Neutrophil (primary cell): Measurements from ENCODE around the gene HOXD3.

Source experiments
- H3K27ac ChIP-seq: fragments of 200-600 bp; sonication (generic); 2 replicates; pipeline ENCODE4 v1.5.1; 2016; ENCODE audit warnings: mild to moderate bottlenecking, moderate library complexity
- H3K27me3 ChIP-seq: fragments of 200-600 bp; sonication (generic); 2 replicates; pipeline ENCODE4 v1.6.0; 2016; ENCODE audit warnings: mild to moderate bottlenecking
- H3K36me3 ChIP-seq: fragments of 200-600 bp; sonication (generic); 2 replicates; pipeline ENCODE4 v1.5.1; 2017
- H3K4me1 ChIP-seq, 2 experiments: fragments of 200-600 bp in 1 of 2; sonication (generic) in 1 of 2; 1 replicate in 1 of 2; 2 replicates in 1 of 2; pipeline versions ENCODE4 v1.5.1 to v1.6.1; 2013 to 2016; ENCODE audit warnings: low read depth in 1 of 2, low read length in 1 of 2, mild to moderate bottlenecking in 1 of 2, moderate library complexity in 1 of 2; ENCODE audit not compliant: control insufficient read depth in 1 of 2, insufficient read depth in 1 of 2
- H3K4me3 ChIP-seq, 2 experiments: fragments of 200-600 bp in 1 of 2; sonication (generic) in 1 of 2; 1 replicate in 1 of 2; 2 replicates in 1 of 2; pipeline ENCODE4 v1.5.1; 2013 to 2016; ENCODE audit warnings: low read depth in 1 of 2, low read length in 1 of 2, mild to moderate bottlenecking in 1 of 2, moderate library complexity in 1 of 2
- H3K9me3 ChIP-seq: fragments of 200-600 bp; sonication (generic); 2 replicates; pipeline ENCODE4 v1.5.1; 2016
- TF ChIP-seq, protein P1 (sequence below): fragments of 200-600 bp; sonication (generic); IDR thresholded peaks from 2 replicates; pipeline ENCODE4 v1.5.1; 2016; ENCODE audit warnings: antibody characterized with exemption

Gene HOXD3

GRCh38 chr2:176111309-176111663 lies 45.8 kb upstream of the HOXD3 start:
- no peak overlapping the region for H3K4me3 ChIP-seq
- H3K9me3 ChIP-seq = no peaks in the 10 kb centered on the region
- H3K27me3 ChIP-seq = peaks cover 100% of the 10 kb centered on the region
- no peak overlapping the region for H3K27ac ChIP-seq
- TF ChIP-seq, protein P1, sequence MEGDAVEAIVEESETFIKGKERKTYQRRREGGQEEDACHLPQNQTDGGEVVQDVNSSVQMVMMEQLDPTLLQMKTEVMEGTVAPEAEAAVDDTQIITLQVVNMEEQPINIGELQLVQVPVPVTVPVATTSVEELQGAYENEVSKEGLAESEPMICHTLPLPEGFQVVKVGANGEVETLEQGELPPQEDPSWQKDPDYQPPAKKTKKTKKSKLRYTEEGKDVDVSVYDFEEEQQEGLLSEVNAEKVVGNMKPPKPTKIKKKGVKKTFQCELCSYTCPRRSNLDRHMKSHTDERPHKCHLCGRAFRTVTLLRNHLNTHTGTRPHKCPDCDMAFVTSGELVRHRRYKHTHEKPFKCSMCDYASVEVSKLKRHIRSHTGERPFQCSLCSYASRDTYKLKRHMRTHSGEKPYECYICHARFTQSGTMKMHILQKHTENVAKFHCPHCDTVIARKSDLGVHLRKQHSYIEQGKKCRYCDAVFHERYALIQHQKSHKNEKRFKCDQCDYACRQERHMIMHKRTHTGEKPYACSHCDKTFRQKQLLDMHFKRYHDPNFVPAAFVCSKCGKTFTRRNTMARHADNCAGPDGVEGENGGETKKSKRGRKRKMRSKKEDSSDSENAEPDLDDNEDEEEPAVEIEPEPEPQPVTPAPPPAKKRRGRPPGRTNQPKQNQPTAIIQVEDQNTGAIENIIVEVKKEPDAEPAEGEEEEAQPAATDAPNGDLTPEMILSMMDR = no peak
- H3K36me3 ChIP-seq = no peaks in the 10 kb centered on the region
- peaks cover 9 to 14% of the 10 kb centered on the region in 2 experiments for H3K4me1 ChIP-seq

DNA sequence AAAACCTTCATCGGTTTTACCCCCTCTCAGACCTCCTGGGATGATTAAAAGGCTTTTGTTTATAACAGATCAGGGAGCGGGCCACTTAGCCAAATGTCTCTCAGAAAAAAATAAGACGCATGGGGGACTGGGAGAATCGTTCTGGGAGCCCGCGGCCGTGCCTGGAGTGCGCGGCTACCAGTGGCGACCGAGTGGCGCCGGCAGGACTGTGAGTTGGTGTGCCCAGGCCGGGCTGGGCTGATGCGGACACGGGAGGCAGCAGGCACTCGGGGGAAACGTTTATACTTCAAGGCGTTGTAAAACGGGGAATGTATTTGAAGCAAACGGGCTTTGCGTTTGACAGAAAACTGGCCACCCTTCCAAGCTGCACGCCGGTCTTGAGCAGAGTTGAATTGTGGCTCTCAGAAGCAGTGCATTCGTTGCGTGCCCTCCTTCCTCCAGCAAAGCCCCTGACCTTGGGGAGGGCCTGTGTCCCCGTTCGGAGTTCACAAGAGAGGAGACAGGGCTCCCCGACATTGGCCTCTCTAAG lies 45.2 kb upstream of the HOXD3 start:
- H3K27me3 ChIP-seq = peaks cover 100% of the 10 kb centered on the region
- no peak overlapping the region for H3K27ac ChIP-seq
- H3K4me1 ChIP-seq = peaks cover 4 to 8% of the 10 kb centered on the region in 2 experiments
- TF ChIP-seq, protein P1 = no peak
- no peaks in the 10 kb centered on the region for H3K36me3 ChIP-seq
- H3K4me3 ChIP-seq = no peak overlapping the region
- H3K9me3 ChIP-seq = no peaks in the 10 kb centered on the region

DNA sequence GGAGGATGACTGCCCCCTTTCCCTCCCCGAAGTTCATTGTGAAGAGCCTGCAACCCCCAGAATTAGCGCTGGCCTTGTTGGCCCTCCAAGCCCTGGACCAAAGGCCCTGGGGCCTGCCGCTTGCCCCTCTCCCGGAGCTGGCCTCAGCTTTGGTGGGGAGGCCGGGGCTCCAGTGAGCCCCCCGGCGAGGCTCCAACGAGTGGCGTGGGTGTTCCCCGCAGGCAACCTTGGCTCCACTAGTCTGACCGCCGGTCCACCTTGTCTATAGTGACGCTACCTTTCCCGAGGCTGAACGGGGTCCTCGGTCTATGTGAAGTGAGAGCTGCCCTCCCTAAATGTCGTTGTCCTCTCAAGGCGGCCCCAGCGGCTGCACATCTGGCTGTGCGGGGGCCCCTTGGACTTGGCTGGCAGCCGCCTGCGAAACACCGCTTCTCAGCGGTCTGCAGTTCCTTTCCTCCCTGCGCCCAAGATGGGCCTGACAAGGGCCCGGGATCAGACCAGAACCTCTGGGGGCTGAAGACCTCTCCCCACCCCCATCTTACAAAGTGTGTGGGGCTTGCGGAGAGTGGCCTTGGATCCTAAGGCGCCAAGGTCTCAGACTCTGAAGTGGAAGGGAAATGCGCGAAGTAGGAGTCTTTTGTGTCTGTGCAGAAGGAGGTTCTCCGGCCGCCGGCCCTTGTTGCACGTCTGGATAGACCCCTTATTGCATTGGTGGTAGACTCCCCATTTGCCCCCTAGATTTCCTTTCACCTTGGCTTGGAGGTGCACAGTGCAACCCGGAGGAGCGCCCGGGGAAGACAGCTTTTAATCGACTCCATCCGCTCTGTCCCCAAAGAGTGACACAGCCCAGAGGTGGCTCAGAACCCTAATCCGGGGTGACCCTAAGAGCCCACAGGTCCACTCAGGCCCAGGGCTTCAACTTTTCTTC lies 44.5 kb upstream of the HOXD3 start:
- Histone ChIP-seq H3K4me1 (peaks cover 0 to 3% of the 10 kb centered on the region in 2 experiments), H3K36me3 (no peaks in the 10 kb centered on the region), H3K27ac (no peak overlapping the region), H3K9me3 (no peaks in the 10 kb centered on the region), H3K27me3 (peaks cover 100% of the 10 kb centered on the region), H3K4me3 (no peak overlapping the region)
- TF ChIP-seq, protein P1 = no peak

DNA sequence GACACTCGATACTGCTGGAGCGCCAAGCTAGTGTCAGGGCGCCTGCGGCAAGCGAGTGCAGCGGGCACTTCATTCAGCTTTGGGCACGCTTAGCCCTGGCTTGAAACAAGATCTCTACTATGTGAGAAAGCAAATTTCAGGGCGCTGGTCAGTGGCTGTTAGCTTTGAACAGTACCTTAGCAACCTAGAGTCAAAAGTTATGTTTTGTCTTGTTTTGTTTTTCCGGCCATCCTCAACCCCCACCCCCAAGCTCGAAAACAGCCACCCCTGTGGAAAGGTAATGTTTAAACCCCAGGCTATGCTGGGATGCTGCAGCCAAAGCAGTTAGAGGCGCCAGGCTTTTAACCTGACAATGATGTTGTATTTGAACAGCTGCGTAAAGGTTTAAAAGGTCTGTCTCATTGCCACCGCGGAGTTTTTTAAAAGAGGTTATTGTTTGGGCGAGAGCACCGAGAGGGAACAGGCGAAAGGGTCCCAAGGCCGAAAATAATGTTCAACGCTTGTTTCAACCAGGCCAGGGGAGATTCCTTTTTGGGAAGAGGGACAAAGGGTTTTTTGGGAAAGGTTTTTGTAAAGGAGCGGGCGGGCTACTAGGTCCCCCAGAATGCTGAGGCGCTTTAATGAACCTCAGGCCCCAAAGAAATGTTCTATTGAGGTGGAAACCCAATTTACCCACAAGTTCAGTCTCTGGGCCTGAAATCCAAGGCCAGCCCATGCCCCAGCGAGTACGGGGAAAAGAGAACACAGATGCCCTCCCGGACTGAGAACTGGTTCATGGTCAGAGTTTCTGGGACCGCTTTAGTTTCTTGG lies 42.8 kb upstream of the HOXD3 start:
- Histone ChIP-seq H3K9me3 (no peaks in the 10 kb centered on the region), H3K36me3 (no peaks in the 10 kb centered on the region), H3K27me3 (peaks cover 100% of the 10 kb centered on the region), H3K4me1 (peaks cover 3% of the 10 kb centered on the region in 2 experiments), H3K4me3 (no peak overlapping the region), H3K27ac (no peak overlapping the region)
- TF ChIP-seq, protein P1 = no peak

DNA sequence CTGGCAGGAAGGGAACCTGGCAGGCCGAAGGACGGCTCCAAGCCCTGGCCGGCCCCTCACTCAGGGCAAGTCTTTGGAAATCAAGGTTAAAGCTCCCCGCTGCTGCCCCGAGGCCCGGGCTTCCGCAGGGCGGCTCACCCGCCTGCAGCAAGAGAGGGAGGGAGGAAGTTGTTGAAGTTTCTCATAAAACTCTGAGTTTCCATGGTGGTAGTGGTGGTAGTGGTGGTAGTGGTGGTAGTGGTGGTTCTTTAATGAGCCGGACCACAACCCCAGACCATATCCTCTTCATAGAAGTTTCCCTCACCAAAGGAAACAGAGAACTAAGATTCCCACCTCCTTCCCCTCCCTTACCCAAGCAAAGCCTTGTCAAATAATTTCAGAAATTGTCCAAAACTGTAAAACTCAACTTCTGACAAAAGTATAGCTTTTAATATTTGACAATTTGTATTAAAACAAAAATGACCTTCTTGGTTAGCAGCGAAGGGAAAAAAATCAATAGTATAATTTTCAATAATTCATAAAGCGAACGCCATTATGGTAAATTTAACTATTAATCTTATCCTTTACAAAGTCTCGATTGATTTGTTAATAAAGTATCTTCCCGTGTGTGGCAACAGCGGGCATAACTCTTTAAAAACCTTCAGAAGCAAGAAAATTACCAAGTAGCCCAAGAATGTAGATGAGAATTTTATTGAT lies 42.0 kb upstream of the HOXD3 start:
- no peak overlapping the region for H3K27ac ChIP-seq
- H3K27me3 ChIP-seq = peaks cover 100% of the 10 kb centered on the region
- TF ChIP-seq, protein P1 = no peak
- no peaks in the 10 kb centered on the region for H3K9me3 ChIP-seq
- H3K36me3 ChIP-seq = no peaks in the 10 kb centered on the region
- peaks cover 3% of the 10 kb centered on the region in 2 experiments for H3K4me1 ChIP-seq
- no peak overlapping the region for H3K4me3 ChIP-seq
